Urinary bladder (tissue), 4 donors: ENCODE results near the gene MAPKAPK2. TPM values are rescaled to one million over a fixed set of nuclear protein-coding genes. Genes with fewer than 3 reads are reported as not detected.
A peak's percentile ranks its signal among the peaks of the same experiment; 100 is the strongest.

ENCODE experiments used
- DNase-seq: peaks from one replicate; pipeline ENCODE4 v3.0.0-alpha.2; 2015; ENCODE audit errors: extremely low spot score
- H3K27ac ChIP-seq: one replicate; pipeline ENCODE4 v1.5.1; 2013; ENCODE audit warnings: low read depth, mild to moderate bottlenecking, moderate library complexity
- H3K36me3 ChIP-seq: one replicate; pipeline ENCODE4 v1.6.1; 2013; ENCODE audit warnings: mild to moderate bottlenecking, moderate library complexity; ENCODE audit not compliant: insufficient read depth
- H3K4me1 ChIP-seq: one replicate; pipeline ENCODE4 v1.6.1; 2013; ENCODE audit warnings: mild to moderate bottlenecking, moderate library complexity; ENCODE audit not compliant: insufficient read depth
- H3K4me3 ChIP-seq: one replicate; pipeline ENCODE4 v1.5.1; 2013; ENCODE audit warnings: low read depth, low read length
- WGBS: extraction: QIAGEN DNeasy Blood & Tissue Kit; methylation state at CpG from one replicate; pipeline ENCODE4 v1.1.7; 2013; 5-methylcytosine and 5-hydroxymethylcytosine counted together
- polyA plus RNA-seq: library from polyadenylated mRNA; stranded (reverse); fragments of 200-250 nt; gene quantifications from one replicate; pipeline ENCODE4 v1.2.3, GENCODE V29; 2013
- total RNA-seq: library from RNA; depleted of rRNA; stranded (reverse); fragments of >200 nt; gene quantifications from one replicate; pipeline ENCODE4 v1.2.3, GENCODE V29; 2014
- donor health status: healthy with polysubstance abuse.
- donor health status: healthy.

The MAPKAPK2 gene
- total and polyA plus RNA-seq, 2 donors, result 20.4 to 49.5 TPM

GRCh38 chr1:206666031-206666561 is 18.6 kb upstream of the MAPKAPK2 start:
- WGBS, result 95% methylated on average over 3 of the region's 3 CpGs
- no peak for DNase-seq
- Histone ChIP-seq H3K4me3 (no peak overlapping the region), H3K4me1 (no peaks in the 10 kb centered on the region), H3K27ac (no peak overlapping the region), H3K36me3 (no peaks in the 10 kb centered on the region)

- no peak for DNase-seq
- Histone ChIP-seq H3K4me3 (no peak overlapping the region), H3K27ac (no peak overlapping the region), H3K4me1 (no peaks in the 10 kb centered on the region), H3K36me3 (no peaks in the 10 kb centered on the region)
- WGBS, result 87% methylated on average over 5 of the region's 5 CpGs
These were observed 17.6 kb upstream of the MAPKAPK2 start for GRCh38 chr1:206666954-206667665.

- 44% methylated on average over 2 of the region's 2 CpGs for WGBS
- H3K4me1 ChIP-seq, result no peaks in the 10 kb centered on the region
These were observed 16.4 kb upstream of the MAPKAPK2 start for GRCh38 chr1:206668351-206668750.

DNA sequence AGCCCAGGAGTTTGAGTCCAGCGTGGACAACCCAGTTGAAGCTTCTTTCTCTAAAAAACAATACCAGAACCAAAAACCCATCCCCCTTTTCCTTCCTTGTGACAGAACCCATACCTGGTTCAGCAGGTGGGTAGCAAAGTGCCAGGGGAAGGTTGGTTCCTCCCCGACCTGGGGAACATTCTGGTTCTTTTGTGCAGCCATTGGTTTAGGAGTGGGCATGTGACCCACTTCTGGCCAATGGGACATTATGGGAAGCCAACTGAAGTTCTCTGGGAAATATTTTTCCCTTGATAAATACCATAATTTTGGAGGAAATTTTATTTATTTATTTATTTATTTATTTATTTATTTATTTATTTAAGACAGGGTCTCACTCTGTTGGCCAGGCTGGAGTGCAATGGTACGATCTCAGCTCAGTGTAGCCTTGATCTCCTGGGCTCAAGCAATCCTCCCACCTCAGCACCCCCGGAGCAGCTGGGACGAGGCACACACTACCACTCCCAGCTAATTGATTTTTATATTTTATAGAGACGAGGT is 15.8 kb upstream of the MAPKAPK2 start:
- Histone ChIP-seq H3K4me1 (no peaks in the 10 kb centered on the region), H3K36me3 (no peaks in the 10 kb centered on the region)

More at GRCh38 chr1:206668351-206668750, 16.4 kb upstream of the MAPKAPK2 start:
- no peak for DNase-seq
- no peak overlapping the region for H3K4me3 ChIP-seq
- no peak overlapping the region for H3K27ac ChIP-seq
- H3K36me3 ChIP-seq, result no peaks in the 10 kb centered on the region

GRCh38 chr1:206672011-206672688 is 12.6 kb upstream of the MAPKAPK2 start:
- no peaks in the 10 kb centered on the region for H3K36me3 ChIP-seq
- no peaks in the 10 kb centered on the region for H3K4me1 ChIP-seq
- H3K4me3 ChIP-seq, result no peak overlapping the region
- H3K27ac ChIP-seq, result no peak overlapping the region
- WGBS, result 52% methylated on average over 8 of the region's 8 CpGs
- DNase-seq, result no peak

More for the DNA sequence above, 15.8 kb upstream of the MAPKAPK2 start:
- no peak for DNase-seq
- 89% methylated on average over 6 of the region's 6 CpGs for WGBS
- H3K27ac ChIP-seq, result no peak overlapping the region
- H3K4me3 ChIP-seq, result no peak overlapping the region

DNA sequence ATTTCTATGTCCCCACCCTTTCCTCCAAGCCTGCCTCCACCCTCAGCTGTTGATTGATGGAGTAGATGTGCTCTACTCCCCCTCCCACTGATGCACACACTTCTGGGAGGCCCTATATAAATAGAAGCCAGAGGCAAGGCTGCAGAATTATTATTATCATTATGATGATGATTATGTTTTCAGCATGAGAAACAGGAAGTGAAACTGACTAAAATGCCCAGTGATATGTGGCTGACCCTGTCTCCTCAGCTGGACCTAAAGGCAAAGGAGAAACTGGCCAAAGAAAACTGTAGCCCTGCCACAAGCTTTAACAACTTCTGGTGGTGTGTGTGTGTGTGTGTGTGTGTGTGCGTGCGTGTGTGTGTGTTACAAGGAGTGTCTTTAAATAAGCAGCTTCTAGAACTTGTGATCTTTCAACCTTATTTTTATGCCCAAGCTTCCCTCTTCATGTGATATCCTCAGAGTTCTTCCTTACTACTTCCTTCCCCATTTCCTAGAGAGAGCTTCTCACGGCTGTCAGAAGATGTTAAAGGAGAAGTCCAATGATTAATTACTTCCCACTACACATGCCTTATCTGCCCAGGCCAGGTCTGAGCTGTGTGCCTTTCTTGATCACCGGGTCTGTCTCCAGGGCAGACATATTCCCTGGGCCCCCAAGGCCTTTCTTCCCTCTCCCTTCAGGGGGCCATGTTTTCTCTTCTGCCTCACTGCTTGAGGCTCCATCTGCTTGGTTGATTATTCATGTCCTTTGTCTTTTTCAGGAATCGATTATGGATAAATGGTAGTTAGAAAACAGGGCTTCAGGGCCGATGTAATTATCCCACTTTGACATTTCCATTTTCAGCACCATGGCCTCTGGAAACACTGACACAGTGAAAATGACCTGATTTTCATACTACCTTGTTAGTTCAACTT is 11.6 kb upstream of the MAPKAPK2 start:
- Histone ChIP-seq H3K27ac (no peak overlapping the region), H3K4me3 (no peak overlapping the region), H3K36me3 (no peaks in the 10 kb centered on the region), H3K4me1 (no peaks in the 10 kb centered on the region)
- WGBS, result 65% methylated on average over 6 of the region's 6 CpGs
- no peak for DNase-seq

DNA sequence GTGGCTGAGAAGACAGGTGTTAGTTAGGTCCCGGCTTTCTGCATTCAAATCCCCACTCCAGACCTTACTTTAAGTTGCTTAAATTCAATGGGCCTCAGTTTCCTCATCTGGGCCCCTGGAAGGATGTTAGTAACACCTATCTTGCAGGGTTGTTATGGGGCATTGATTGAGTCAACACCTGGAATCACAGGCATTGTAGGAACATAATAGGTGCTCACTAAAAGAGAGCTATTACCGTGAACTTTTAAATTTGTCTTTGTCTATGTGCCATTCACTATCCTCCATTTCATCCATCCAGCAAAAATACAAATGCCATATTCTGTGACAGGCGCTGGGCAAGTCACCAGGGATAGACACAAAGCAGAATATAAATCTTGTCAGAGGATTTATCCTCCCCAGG is 10.5 kb upstream of the MAPKAPK2 start:
- no peaks in the 10 kb centered on the region for H3K4me1 ChIP-seq
- WGBS, result 94% methylated on average over 3 of the region's 3 CpGs
- no peak overlapping the region for H3K4me3 ChIP-seq
- DNase-seq, result no peak
- no peak overlapping the region for H3K27ac ChIP-seq
- H3K36me3 ChIP-seq, result no peaks in the 10 kb centered on the region

- no peaks in the 10 kb centered on the region for H3K4me1 ChIP-seq
- H3K36me3 ChIP-seq, result no peaks in the 10 kb centered on the region
- H3K4me3 ChIP-seq, result no peak overlapping the region
- no peak for DNase-seq
- peak overlapping the region; percentile 74 for H3K27ac ChIP-seq
- 25% methylated on average over 1 of the region's 1 CpG for WGBS
These were observed 9.9 kb upstream of the MAPKAPK2 start for GRCh38 chr1:206674745-206675175.

DNA sequence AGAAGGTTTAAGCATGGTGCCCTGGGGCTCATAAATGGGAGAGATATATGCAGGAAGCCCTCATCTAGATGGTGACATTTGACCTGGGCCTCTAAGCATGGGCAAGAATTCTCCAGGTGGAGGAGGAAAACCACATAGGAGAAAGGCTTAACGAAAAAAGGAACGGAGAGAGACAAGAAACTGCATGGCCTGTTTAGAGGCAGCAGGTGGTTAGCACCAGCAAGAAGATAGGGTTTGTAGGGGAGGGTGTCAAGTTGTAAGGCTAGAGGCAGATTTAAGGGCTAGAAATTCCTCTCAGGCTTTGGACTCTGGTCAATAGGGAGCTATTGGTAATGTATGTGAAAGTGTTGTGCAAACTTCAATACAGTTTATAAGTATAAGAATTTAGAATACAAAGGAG is 8.2 kb upstream of the MAPKAPK2 start:
- no peak for DNase-seq
- no peak overlapping the region for H3K4me3 ChIP-seq
- no peaks in the 10 kb centered on the region for H3K36me3 ChIP-seq
- no peaks in the 10 kb centered on the region for H3K4me1 ChIP-seq
- WGBS, result 93% methylated on average over 2 of the region's 2 CpGs
- H3K27ac ChIP-seq, result no peak overlapping the region

GRCh38 chr1:206678490-206678889 is 6.2 kb upstream of the MAPKAPK2 start:
- no peaks in the 10 kb centered on the region for H3K36me3 ChIP-seq
- H3K4me1 ChIP-seq, result no peaks in the 10 kb centered on the region
- no peak for DNase-seq
- 75% methylated on average over 3 of the region's 3 CpGs for WGBS
- no peak overlapping the region for H3K27ac ChIP-seq
- no peak overlapping the region for H3K4me3 ChIP-seq

GRCh38 chr1:206679738-206680211 is 4.9 kb upstream of the MAPKAPK2 start:
- WGBS, result 62% methylated on average over 5 of the region's 5 CpGs
- Histone ChIP-seq H3K4me3 (no peak overlapping the region), H3K27ac (no peak overlapping the region), H3K4me1 (no peaks in the 10 kb centered on the region), H3K36me3 (no peaks in the 10 kb centered on the region)
- no peak for DNase-seq

GRCh38 chr1:206680279-206680678 is 4.4 kb upstream of the MAPKAPK2 start:
- no peaks in the 10 kb centered on the region for H3K4me1 ChIP-seq
- WGBS, result 65% methylated on average over 4 of the region's 4 CpGs
- no peak for DNase-seq
- H3K36me3 ChIP-seq, result no peaks in the 10 kb centered on the region
- H3K4me3 ChIP-seq, result no peak overlapping the region
- H3K27ac ChIP-seq, result no peak overlapping the region

- no peak for DNase-seq
- Histone ChIP-seq H3K36me3 (no peaks in the 10 kb centered on the region), H3K4me1 (no peaks in the 10 kb centered on the region), H3K4me3 (no peak overlapping the region), H3K27ac (no peak overlapping the region)
- 76% methylated on average over 2 of the region's 2 CpGs for WGBS
These were observed 3.3 kb upstream of the MAPKAPK2 start for GRCh38 chr1:206681359-206681758.
